Measurements from ENCODE around the gene CREB5.

The CREB5 gene

GRCh38 chr7:28873365-28873764 lies 461.0 kb downstream of the CREB5 start:
- Histone ChIP-seq H3K9ac (no peak overlapping the region), H3K4me2 (no peak overlapping the region), H2AFZ (ENCODE audit: low read depth) (no peak overlapping the region), H3K27me3 (ENCODE audit: insufficient read depth, low read depth) (no peaks in the 10 kb centered on the region), H3K79me2 (ENCODE audit: insufficient read depth, low read depth) (no peaks in the 10 kb centered on the region), H3K4me1 (ENCODE audit: low read depth, poor library complexity, severe bottlenecking) (no peaks in the 10 kb centered on the region), H3K4me3 (IDR thresholded peaks at IDR 0.05; ENCODE audit: insufficient read depth, low read depth, low read length) (no peak overlapping the region), H3K27ac (no peak overlapping the region), H3K36me3 (ENCODE audit: insufficient read depth) (no peaks in the 10 kb centered on the region), H4K20me1 (ENCODE audit: insufficient read depth) (no peaks in the 10 kb centered on the region)
- no peak for TF ChIP-seq CTCF (conservative IDR thresholded peaks at IDR 0.05; ENCODE audit: low read depth, low read length)

- Histone ChIP-seq H3K27me3 (ENCODE audit: insufficient read depth, low read depth) (no peaks in the 10 kb centered on the region), H3K4me1 (ENCODE audit: low read depth, poor library complexity, severe bottlenecking) (no peaks in the 10 kb centered on the region), H3K4me3 (IDR thresholded peaks at IDR 0.05; ENCODE audit: insufficient read depth, low read depth, low read length) (no peak overlapping the region), H3K9ac (no peak overlapping the region), H3K79me2 (ENCODE audit: insufficient read depth, low read depth) (no peaks in the 10 kb centered on the region), H3K27ac (no peak overlapping the region), H4K20me1 (ENCODE audit: insufficient read depth) (no peaks in the 10 kb centered on the region), H3K36me3 (ENCODE audit: insufficient read depth) (no peaks in the 10 kb centered on the region), H3K4me2 (no peak overlapping the region), H2AFZ (ENCODE audit: low read depth) (no peak overlapping the region)
- TF ChIP-seq CTCF (conservative IDR thresholded peaks at IDR 0.05; ENCODE audit: low read depth, low read length) = no peak
Measured at GRCh38 chr7:28874001-28874400, 461.7 kb downstream of the CREB5 start.
